Fibroblast of pulmonary artery (primary cell): Measurements from ENCODE around the gene SPANXN3.
A peak's percentile ranks its signal among the peaks of the same experiment; 100 is the strongest.
"Not testable (repeated sequence)": the region's sequence is repeated elsewhere in the genome, so short reads cannot be mapped to it uniquely, and the experiment has no call there.

Source experiments
- DNase-seq: peaks from one replicate; pipeline ENCODE4 v3.0.0-alpha.2; 2010; ENCODE audit warnings: low read depth
- H3K4me3 ChIP-seq: replicated peaks from 2 replicates; pipeline ENCODE4 v1.5.1; 2011; ENCODE audit warnings: low read depth, mild to moderate bottlenecking, control low read depth, low read length, moderate library complexity
- TF ChIP-seq, protein P1 (sequence below): IDR thresholded peaks from 2 replicates; pipeline ENCODE4 v1.5.1; 2011; ENCODE audit warnings: mild to moderate bottlenecking, control low read depth, low read length, inconsistent platforms; ENCODE audit errors: missing control alignments

The SPANXN3 gene

GRCh38 chrX:143517375-143517774 lies at the start of gene SPANXN3:
Gene SPANXN3 (minus strand): TSS chrX:143517475. CDS start chrX:143517391, 84 bp downstream.
- not testable (repeated sequence) for DNase-seq, H3K4me3 ChIP-seq

GRCh38 chrX:143536176-143536575 lies 18.9 kb upstream of the SPANXN3 start:
- no peak for DNase-seq
- TF ChIP-seq, protein P1, sequence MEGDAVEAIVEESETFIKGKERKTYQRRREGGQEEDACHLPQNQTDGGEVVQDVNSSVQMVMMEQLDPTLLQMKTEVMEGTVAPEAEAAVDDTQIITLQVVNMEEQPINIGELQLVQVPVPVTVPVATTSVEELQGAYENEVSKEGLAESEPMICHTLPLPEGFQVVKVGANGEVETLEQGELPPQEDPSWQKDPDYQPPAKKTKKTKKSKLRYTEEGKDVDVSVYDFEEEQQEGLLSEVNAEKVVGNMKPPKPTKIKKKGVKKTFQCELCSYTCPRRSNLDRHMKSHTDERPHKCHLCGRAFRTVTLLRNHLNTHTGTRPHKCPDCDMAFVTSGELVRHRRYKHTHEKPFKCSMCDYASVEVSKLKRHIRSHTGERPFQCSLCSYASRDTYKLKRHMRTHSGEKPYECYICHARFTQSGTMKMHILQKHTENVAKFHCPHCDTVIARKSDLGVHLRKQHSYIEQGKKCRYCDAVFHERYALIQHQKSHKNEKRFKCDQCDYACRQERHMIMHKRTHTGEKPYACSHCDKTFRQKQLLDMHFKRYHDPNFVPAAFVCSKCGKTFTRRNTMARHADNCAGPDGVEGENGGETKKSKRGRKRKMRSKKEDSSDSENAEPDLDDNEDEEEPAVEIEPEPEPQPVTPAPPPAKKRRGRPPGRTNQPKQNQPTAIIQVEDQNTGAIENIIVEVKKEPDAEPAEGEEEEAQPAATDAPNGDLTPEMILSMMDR, result no peak
- no peak overlapping the region for H3K4me3 ChIP-seq

DNA sequence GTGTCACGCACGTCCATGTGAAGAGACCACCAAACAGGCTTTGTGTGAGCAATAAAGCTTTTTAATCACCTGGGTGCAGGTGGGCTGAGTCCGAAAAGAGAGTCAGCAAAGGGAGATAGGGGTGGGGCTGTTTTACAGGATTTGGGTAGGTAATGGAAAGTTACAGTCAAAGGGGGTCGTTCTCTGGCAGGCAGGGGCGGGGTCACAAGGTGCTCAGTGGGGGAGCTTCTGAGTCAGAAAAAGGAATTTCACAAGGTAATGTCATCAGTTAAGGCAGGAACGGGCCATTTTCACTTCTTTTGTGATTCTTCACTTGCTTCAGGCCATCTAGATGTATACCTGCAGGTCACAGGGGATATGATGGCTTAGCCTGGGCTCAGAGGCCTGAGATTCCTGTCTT lies 15.1 kb downstream of the SPANXN3 start:
- not testable (repeated sequence) for DNase-seq, H3K4me3 ChIP-seq

DNA sequence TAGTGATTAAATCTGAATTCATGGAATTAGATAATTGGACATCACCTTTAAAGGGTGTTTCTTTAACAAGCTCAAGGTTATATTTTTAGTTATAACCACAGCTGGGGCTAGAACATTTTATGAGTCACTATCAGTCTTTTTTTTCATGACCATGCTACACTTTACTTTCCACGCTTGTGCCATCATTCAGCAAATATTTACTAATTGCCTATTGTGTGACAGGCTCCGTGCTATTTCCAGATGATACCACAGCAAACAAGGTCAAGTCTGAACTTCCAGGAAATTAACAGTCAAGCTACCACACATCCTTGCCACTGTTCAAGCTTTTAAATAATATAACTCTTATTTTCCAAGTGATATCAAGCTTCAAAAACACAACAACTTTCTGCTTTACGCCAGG lies 16.5 kb downstream of the SPANXN3 start:
- TF ChIP-seq, protein P1, result no peak
- no peak overlapping the region for H3K4me3 ChIP-seq
- peak; percentile 3 for DNase-seq

DNA sequence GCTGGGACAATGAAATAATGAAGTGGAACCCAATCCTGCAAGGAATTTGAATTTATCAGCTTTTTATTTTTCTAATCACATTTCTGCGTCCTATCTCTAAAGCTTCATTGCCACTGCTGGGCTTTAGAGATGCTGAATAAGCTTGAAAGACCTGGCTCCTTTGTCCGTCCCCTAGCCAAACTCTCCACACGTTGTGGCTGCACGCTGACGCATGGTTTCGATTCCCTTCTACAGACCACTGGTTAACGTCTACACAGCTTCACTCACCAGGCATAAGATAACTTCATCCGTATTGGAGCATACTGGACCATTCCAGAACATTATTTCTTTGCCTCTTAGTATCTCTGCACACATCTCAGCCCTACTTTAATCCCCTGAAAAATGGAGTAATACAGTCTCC lies 31.2 kb downstream of the SPANXN3 start:
- TF ChIP-seq, protein P1, result no peak

DNA sequence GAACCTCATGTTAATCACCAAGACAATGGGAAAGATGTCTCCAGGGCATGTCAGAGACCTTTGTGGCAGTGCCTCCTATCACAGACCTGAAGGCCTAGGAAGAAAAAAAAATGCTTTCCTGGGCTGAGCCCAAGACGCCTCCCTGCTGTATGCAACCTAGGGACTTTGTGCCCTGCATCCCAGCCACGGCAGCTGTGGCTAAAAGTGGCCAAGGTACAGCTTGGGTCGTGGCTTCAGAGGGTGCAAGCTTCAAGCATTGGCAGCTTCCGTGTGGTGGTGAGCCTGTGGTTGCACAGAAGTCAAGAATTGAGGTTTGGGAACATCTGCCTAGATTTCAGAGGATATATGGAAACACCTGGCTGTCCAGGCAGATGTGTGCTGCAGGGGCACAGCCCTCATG lies 40.5 kb downstream of the SPANXN3 start:
- TF ChIP-seq, protein P1, result no peak
- DNase-seq, result no peak
- H3K4me3 ChIP-seq, result no peak overlapping the region

More for the DNA sequence above, 31.2 kb downstream of the SPANXN3 start:
- no peak overlapping the region for H3K4me3 ChIP-seq
- no peak for DNase-seq

GRCh38 chrX:143472347-143472938 lies 44.8 kb downstream of the SPANXN3 start:
- TF ChIP-seq, protein P1, result no peak
- no peak overlapping the region for H3K4me3 ChIP-seq
- DNase-seq, result no peak

- H3K4me3 ChIP-seq, result no peak overlapping the region
- TF ChIP-seq, protein P1, result no peak
- DNase-seq, result no peak
Observed at GRCh38 chrX:143466130-143466529, 51.1 kb downstream of the SPANXN3 start.
